B cell (primary cell): ENCODE data around the gene TTC32. TPM values are rescaled to one million over a fixed set of nuclear protein-coding genes. Genes with fewer than 3 reads are reported as not detected.

Experiments
- ATAC-seq: fragments of 200-7000 bp; cut with Tn5 transposase; one replicate; pipeline ENCODE4 v1.10.0; 2021; ENCODE audit warnings: low read depth, mild to moderate bottlenecking, moderate number of reproducible peaks, moderate library complexity
- CTCF ChIA-PET: fragments of 350-600 bp; sonication (Branson Sonifier 250); formaldehyde crosslinking; loops from one replicate; lab custom pipeline; 2021; ENCODE audit warnings: antibody characterized with exemption, inconsistent platforms; lab: Charles Lee
- POLR2A ChIA-PET: fragments of 350-600 bp; sonication (Branson Sonifier 250); formaldehyde crosslinking; loops from one replicate; lab custom pipeline; 2021; ENCODE audit warnings: antibody characterized with exemption; lab: Charles Lee
- DNase-seq: peaks from one replicate; pipeline ENCODE4 v3.0.0; 2013
- H2AFZ ChIP-seq: 2 replicates; pipeline ENCODE4 v1.6.1; 2012; ENCODE audit warnings: mild to moderate bottlenecking, low read depth, low read length; ENCODE audit not compliant: insufficient read depth, poor library complexity, severe bottlenecking
- H3K27ac ChIP-seq, 2 donors: 1 replicate in 1 of 2; 2 replicates in 1 of 2; pipeline ENCODE4 v1.5.1; 2012 to 2013; ENCODE audit warnings: low read length in 2 of 2, mild to moderate bottlenecking in 2 of 2, moderate library complexity in 1 of 2
- H3K27me3 ChIP-seq, 4 experiments: fragments of 200-600 bp in 1 of 4; sonication (generic) in 1 of 4; replicated peaks in 1 of 4; 1 replicate in 2 of 4; 2 replicates in 2 of 4; pipeline versions ENCODE4 v1.6.1 to v1.7.0; 2013 to 2016; ENCODE audit warnings: low read length in 3 of 4, mild to moderate bottlenecking in 2 of 4, mixed read lengths in 1 of 4, moderate library complexity in 1 of 4; ENCODE audit not compliant: insufficient read depth in 4 of 4, control insufficient read depth in 3 of 4; ENCODE audit errors: control extremely low read depth in 1 of 4
- H3K36me3 ChIP-seq, 2 experiments: replicated peaks in 1 of 2; 1 replicate in 1 of 2; 2 replicates in 1 of 2; pipeline versions ENCODE4 v1.6.1 to v1.7.1; 2013; ENCODE audit warnings: low read length in 1 of 2; ENCODE audit not compliant: insufficient read depth in 2 of 2, control insufficient read depth in 1 of 2; ENCODE audit errors: control extremely low read depth in 1 of 2, extremely low read depth in 1 of 2
- H3K4me1 ChIP-seq, 2 donors: fragments of 200-600 bp in 1 of 2; sonication (generic) in 1 of 2; 1 replicate in 1 of 2; 2 replicates in 1 of 2; pipeline versions ENCODE4 v1.5.1 to v1.6.1; 2013 to 2017; ENCODE audit warnings: low read length in 2 of 2; ENCODE audit not compliant: control insufficient read depth in 2 of 2, insufficient read depth in 2 of 2
- H3K4me2 ChIP-seq: replicated peaks from 2 replicates; pipeline ENCODE3; 2012; ENCODE audit warnings: mild to moderate bottlenecking, low read depth, low read length; ENCODE audit not compliant: poor library complexity, severe bottlenecking
- H3K4me3 ChIP-seq, 5 experiments: fragments of 200-600 bp in 1 of 5; sonication (generic) in 1 of 5; 1 replicate in 3 of 5; 2 replicates in 2 of 5; pipeline versions ENCODE4 v1.5.1 to v1.7.0; 2011 to 2016; ENCODE audit warnings: low read length in 4 of 5, mild to moderate bottlenecking in 4 of 5, low read depth in 2 of 5, control low read depth in 1 of 5, moderate library complexity in 1 of 5; ENCODE audit not compliant: insufficient read depth in 1 of 5; ENCODE audit errors: control extremely low read depth in 1 of 5, extremely low read depth in 1 of 5
- H3K79me2 ChIP-seq: fragments of 200-600 bp; sonication (generic); one replicate; pipeline ENCODE4 v1.6.0; 2016; ENCODE audit warnings: low read length; ENCODE audit not compliant: control insufficient read depth, insufficient read depth
- H3K9ac ChIP-seq: fragments of 200-600 bp; sonication (generic); 2 replicates; pipeline ENCODE4 v1.6.1; 2017; ENCODE audit warnings: mild to moderate bottlenecking, low read length, moderate library complexity
- H3K9me3 ChIP-seq, 3 donors: one replicate each; pipeline versions ENCODE4 v1.6.1 to v1.7.1; 2013; ENCODE audit warnings: low read length in 2 of 3; ENCODE audit not compliant: control insufficient read depth in 2 of 3, insufficient read depth in 1 of 3; ENCODE audit errors: control extremely low read depth in 1 of 3
- H4K20me1 ChIP-seq: 2 replicates; pipeline ENCODE4 v1.6.0; 2012; ENCODE audit warnings: mild to moderate bottlenecking, low read length; ENCODE audit not compliant: insufficient read depth, control insufficient read depth, poor library complexity, severe bottlenecking
- H3K27ac Mint-ChIP-seq: one replicate; pipeline ENCODE4 v1.8.0; 2021; ENCODE audit warnings: mixed read lengths
- H3K27me3 Mint-ChIP-seq: one replicate; pipeline ENCODE4 v1.8.0; 2021; ENCODE audit warnings: mixed read lengths
- H3K4me1 Mint-ChIP-seq: one replicate; pipeline ENCODE4 v1.8.0; 2021; ENCODE audit warnings: mixed read lengths
- H3K4me3 Mint-ChIP-seq: one replicate; pipeline ENCODE4 v1.8.0; 2021; ENCODE audit warnings: mixed read lengths
- H3K9me3 Mint-ChIP-seq: one replicate; pipeline ENCODE4 v1.8.0; 2022; ENCODE audit warnings: mixed read lengths; ENCODE audit not compliant: insufficient read depth
- EZH2 ChIP-seq: IDR thresholded peaks from 2 replicates; pipeline ENCODE4 v1.6.1; 2012; ENCODE audit warnings: borderline replicate concordance, low read depth, mild to moderate bottlenecking, moderate library complexity, low read length; ENCODE audit not compliant: insufficient read depth, poor library complexity, severe bottlenecking
- WGBS: methylation state at CpG from one replicate; pipeline ENCODE4 v1.1.5; 2013; ENCODE audit warnings: missing lambda C conversion rate; ENCODE audit not compliant: insufficient coverage; 5-methylcytosine and 5-hydroxymethylcytosine counted together
- intact Hi-C: fragments of 100-400 bp; cut with micrococcal nuclease; formaldehyde crosslinking; loops from one replicate; pipeline ENCODE4 v1.10.0; 2022
- polyA plus RNA-seq: library from polyadenylated mRNA; depleted of rRNA; stranded (reverse); fragments of >200 nt; gene quantifications from 2 replicates; pipeline ENCODE4 v1.2.3, GENCODE V29; 2012
- total RNA-seq, 2 donors: library from RNA; stranded (reverse); fragments of 120-200 nt in 1 of 2; gene quantifications; 1 replicate in 1 of 2; 2 replicates in 1 of 2; pipeline versions ENCODE4 v1.2.3 to v1.2.4, GENCODE V29; 2013 to 2022
- TF ChIP-seq, protein P1 (sequence below): fragments of 200-600 bp; IDR thresholded peaks from one replicate; pipeline ENCODE4 v1.8.0; 2022; ENCODE audit warnings: antibody characterized with exemption, mild to moderate bottlenecking

The TTC32 gene
- total and polyA plus RNA-seq, 2 donors (not counting 1 experiment from before 2014, with no cell fraction given), result 27.7 to 38.1 TPM

GRCh38 chr2:19899985-19900930, 1.5 kb downstream of the TTC32 start:
- Histone ChIP-seq H2AFZ (peak overlapping the region; percentile 94), H3K36me3 (peaks cover 0 to 1% of the 10 kb centered on the region in 2 experiments), H3K27me3 (no peaks in the 10 kb centered on the region), H3K4me1 (peaks cover 19 to 33% of the 10 kb centered on the region in 2 donors), H3K79me2 (peaks cover 52% of the 10 kb centered on the region), H4K20me1 (peaks cover 18% of the 10 kb centered on the region), H3K9me3 (no peaks in the 10 kb centered on the region), H3K4me3 (peak overlapping the region; percentile 79 to 99 (median 93)), H3K9ac (peak overlapping the region; percentile 92), H3K4me2 (peak overlapping the region; percentile 73), H3K27ac (peak overlapping the region; percentile 92 to 94)
- Mint-ChIP-seq H3K9me3 (no peaks in the 10 kb centered on the region), H3K4me3 (peak overlapping the region; percentile 99), H3K27me3 (peaks cover 3% of the 10 kb centered on the region), H3K27ac (peak overlapping the region; percentile 99), H3K4me1 (peaks cover 51% of the 10 kb centered on the region)
- ChIA-PET POLR2A (no interaction called here), CTCF (no interaction called here)
- DNase-seq (peak; percentile 32), ATAC-seq (no peak)
- intact Hi-C loops, result loop anchor here (2.0 to 5.0 kb wide), 3 partner anchors 547 to 922 kb away; partner anchors contain the start of genes HS1BP3, LDAH and RHOB
- WGBS, result 39% methylated on average over 3 of the region's 11 CpGs
- TF ChIP-seq EZH2, result no peak
- TF ChIP-seq, protein P1, sequence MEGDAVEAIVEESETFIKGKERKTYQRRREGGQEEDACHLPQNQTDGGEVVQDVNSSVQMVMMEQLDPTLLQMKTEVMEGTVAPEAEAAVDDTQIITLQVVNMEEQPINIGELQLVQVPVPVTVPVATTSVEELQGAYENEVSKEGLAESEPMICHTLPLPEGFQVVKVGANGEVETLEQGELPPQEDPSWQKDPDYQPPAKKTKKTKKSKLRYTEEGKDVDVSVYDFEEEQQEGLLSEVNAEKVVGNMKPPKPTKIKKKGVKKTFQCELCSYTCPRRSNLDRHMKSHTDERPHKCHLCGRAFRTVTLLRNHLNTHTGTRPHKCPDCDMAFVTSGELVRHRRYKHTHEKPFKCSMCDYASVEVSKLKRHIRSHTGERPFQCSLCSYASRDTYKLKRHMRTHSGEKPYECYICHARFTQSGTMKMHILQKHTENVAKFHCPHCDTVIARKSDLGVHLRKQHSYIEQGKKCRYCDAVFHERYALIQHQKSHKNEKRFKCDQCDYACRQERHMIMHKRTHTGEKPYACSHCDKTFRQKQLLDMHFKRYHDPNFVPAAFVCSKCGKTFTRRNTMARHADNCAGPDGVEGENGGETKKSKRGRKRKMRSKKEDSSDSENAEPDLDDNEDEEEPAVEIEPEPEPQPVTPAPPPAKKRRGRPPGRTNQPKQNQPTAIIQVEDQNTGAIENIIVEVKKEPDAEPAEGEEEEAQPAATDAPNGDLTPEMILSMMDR, result no peak
